Measurements from ENCODE around the gene KRT2. TPM values are rescaled to one million over a fixed set of nuclear protein-coding genes. Genes with fewer than 3 reads are reported as not detected.

Gene KRT2
- total and polyA plus RNA-seq, 9 of the 15 experiments (the other 6 are each of a cell fraction or from before 2014, with no cell fraction given): 0.03 to 0.69 (median 0.07) TPM; not detected in 2

DNA sequence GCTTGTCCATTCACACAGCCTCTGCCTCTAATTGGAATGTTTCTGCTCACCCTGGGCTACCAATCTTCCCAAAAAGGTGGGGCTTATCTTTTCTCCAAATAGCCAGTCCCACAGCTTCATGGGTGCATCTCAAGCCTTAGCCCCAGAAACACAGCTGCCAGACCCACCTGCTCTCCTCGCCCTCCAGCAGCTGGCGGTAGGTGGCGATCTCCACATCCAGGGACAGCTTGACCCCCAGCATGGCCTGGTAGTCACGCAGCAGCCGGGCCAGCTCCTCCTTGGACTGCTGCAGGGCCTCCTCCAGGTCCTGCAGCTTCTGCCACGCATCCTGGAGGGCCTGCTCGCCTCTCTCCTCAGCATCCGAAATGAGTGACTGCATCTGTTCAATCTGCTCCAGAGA lies 40.2 kb upstream of the KRT2 start (continued):
- TF ChIP-seq, protein P1, sequence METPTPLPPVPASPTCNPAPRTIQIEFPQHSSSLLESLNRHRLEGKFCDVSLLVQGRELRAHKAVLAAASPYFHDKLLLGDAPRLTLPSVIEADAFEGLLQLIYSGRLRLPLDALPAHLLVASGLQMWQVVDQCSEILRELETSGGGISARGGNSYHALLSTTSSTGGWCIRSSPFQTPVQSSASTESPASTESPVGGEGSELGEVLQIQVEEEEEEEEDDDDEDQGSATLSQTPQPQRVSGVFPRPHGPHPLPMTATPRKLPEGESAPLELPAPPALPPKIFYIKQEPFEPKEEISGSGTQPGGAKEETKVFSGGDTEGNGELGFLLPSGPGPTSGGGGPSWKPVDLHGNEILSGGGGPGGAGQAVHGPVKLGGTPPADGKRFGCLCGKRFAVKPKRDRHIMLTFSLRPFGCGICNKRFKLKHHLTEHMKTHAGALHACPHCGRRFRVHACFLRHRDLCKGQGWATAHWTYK (CRISPR knock-in tag; IDR thresholded peaks at IDR 0.05): no peak

GRCh38 chr12:52691841-52692150 lies 39.8 kb upstream of the KRT2 start:
- Histone ChIP-seq H2AFZ (ENCODE audit: low read depth, low read length) (no peak overlapping the region), H3K9ac (ENCODE audit: insufficient read depth in 1 of 2, low read depth in 2 of 2, low read length in 2 of 2) (no peak overlapping the region), H3K79me2 (ENCODE audit: control insufficient read depth, insufficient read depth, low read length) (no peaks in the 10 kb centered on the region), H3K4me3 (no peak overlapping the region), H3K4me2 (ENCODE audit: insufficient read depth, low read length) (no peak overlapping the region), H3K4me1 (replicated peaks in 1 of 2; ENCODE audit: control insufficient read depth in 2 of 2, insufficient read depth in 2 of 2, low read length in 2 of 2) (peaks cover 0 to 10% of the 10 kb centered on the region in 2 experiments; a peak in 1 of 5 replicates), H4K20me1 (replicated peaks; ENCODE audit: control insufficient read depth, insufficient read depth, low read length) (peaks cover 4% of the 10 kb centered on the region; the same call in 1 of the 2 replicates), H3K27me3 (ENCODE audit: control insufficient read depth in 2 of 2, insufficient read depth in 2 of 2, low read length in 2 of 2) (peaks cover 13 to 43% of the 10 kb centered on the region in 2 experiments; a peak in 4 of 5 replicates), H3K9me3 (replicated peaks; ENCODE audit: control insufficient read depth, insufficient read depth, low read depth, low read length) (no peaks in the 10 kb centered on the region), H3K27ac (ENCODE audit: extremely low read depth, low read depth, low read length) (no peak overlapping the region), H3K9me1 (ENCODE audit: control insufficient read depth, insufficient read depth, low read length) (no peaks in the 10 kb centered on the region), H3K36me3 (ENCODE audit: control insufficient read depth, insufficient read depth, low read length) (no peaks in the 10 kb centered on the region)
- in situ Hi-C loops (cut with MboI): no loop called here
- intact Hi-C loops (cut with micrococcal nuclease): loop anchor here (10.0 kb wide), 2 partner anchors 107 to 183 kb away; no protein-coding TSS in a partner anchor
- no TSS peak for BruUV-seq (replicated peaks)
- ChIA-PET CTCF (ENCODE audit: low intra/inter-chr PET ratio) (interaction anchor here (1.7 kb wide), 1 partner anchor 179 kb away, joined by 8 read pairs; no protein-coding TSS in a partner anchor), POLR2A (interaction anchor here (0.7 to 1.0 kb wide), 2 partner anchors 11 to 165 kb away, joined by 3 read pairs; partner anchors contain the start of gene KRT1)
- ATAC-seq (no peak; the same call in 2 of the 3 replicates), FAIRE-seq (no peak), DNase-seq (ENCODE audit: extremely low read depth in 1 of 4, low spot score in 3 of 4) (no peak)
- 43% methylated on average over 2 of the region's 2 CpGs for WGBS (ENCODE audit: insufficient coverage, low coverage, missing lambda C conversion rate)
- no peak for TF ChIP-seq CEBPG (CRISPR knock-in tag; IDR thresholded peaks at IDR 0.05)
- no peak for TF ChIP-seq CEBPG (tag; conservative IDR thresholded peaks at IDR 0.05 in 1 of 2, IDR thresholded peaks at IDR 0.05 in 1 of 2)
- TF ChIP-seq, protein P2, sequence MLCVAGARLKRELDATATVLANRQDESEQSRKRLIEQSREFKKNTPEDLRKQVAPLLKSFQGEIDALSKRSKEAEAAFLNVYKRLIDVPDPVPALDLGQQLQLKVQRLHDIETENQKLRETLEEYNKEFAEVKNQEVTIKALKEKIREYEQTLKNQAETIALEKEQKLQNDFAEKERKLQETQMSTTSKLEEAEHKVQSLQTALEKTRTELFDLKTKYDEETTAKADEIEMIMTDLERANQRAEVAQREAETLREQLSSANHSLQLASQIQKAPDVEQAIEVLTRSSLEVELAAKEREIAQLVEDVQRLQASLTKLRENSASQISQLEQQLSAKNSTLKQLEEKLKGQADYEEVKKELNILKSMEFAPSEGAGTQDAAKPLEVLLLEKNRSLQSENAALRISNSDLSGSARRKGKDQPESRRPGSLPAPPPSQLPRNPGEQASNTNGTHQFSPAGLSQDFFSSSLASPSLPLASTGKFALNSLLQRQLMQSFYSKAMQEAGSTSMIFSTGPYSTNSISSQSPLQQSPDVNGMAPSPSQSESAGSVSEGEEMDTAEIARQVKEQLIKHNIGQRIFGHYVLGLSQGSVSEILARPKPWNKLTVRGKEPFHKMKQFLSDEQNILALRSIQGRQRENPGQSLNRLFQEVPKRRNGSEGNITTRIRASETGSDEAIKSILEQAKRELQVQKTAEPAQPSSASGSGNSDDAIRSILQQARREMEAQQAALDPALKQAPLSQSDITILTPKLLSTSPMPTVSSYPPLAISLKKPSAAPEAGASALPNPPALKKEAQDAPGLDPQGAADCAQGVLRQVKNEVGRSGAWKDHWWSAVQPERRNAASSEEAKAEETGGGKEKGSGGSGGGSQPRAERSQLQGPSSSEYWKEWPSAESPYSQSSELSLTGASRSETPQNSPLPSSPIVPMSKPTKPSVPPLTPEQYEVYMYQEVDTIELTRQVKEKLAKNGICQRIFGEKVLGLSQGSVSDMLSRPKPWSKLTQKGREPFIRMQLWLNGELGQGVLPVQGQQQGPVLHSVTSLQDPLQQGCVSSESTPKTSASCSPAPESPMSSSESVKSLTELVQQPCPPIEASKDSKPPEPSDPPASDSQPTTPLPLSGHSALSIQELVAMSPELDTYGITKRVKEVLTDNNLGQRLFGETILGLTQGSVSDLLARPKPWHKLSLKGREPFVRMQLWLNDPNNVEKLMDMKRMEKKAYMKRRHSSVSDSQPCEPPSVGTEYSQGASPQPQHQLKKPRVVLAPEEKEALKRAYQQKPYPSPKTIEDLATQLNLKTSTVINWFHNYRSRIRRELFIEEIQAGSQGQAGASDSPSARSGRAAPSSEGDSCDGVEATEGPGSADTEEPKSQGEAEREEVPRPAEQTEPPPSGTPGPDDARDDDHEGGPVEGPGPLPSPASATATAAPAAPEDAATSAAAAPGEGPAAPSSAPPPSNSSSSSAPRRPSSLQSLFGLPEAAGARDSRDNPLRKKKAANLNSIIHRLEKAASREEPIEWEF (CRISPR knock-in tag; IDR thresholded peaks at IDR 0.05): no peak
- no peak for TF ChIP-seq SIN3B (IDR thresholded peaks at IDR 0.05; ENCODE audit: low read depth)
- TF ChIP-seq MEIS2 (IDR thresholded peaks at IDR 0.05; ENCODE audit: partially characterized antibody): no peak
- TF ChIP-seq CBX5 (IDR thresholded peaks at IDR 0.05; ENCODE audit: borderline replicate concordance, low read depth): no peak
- TF ChIP-seq MEF2D (tag; conservative IDR thresholded peaks at IDR 0.05; ENCODE audit: low read depth): no peak
- no peak for TF ChIP-seq ZNF212 (CRISPR knock-in tag; IDR thresholded peaks at IDR 0.05)
- TF ChIP-seq ZNF316 (IDR thresholded peaks at IDR 0.05): no peak
- no peak for TF ChIP-seq SRF (CRISPR knock-in tag; IDR thresholded peaks at IDR 0.05)
- no peak for TF ChIP-seq SRSF9 (IDR thresholded peaks at IDR 0.05; ENCODE audit: borderline replicate concordance, low read depth, low read length)

All from K562 (cell line).